WTC11 (cell line): ENCODE results near the gene PCDH9.

Source experiments
- SP1 ChIP-seq: sonication (generic); formaldehyde crosslinking; conservative IDR thresholded peaks from 2 replicates; pipeline ENCODE4 v1.8.1; 2022; ENCODE audit warnings: missing genetic modification reagents
- ZNF138 ChIP-seq: sonication (generic); formaldehyde crosslinking; conservative IDR thresholded peaks from 2 replicates; pipeline ENCODE4 v1.8.1; 2022; ENCODE audit warnings: mild to moderate bottlenecking, moderate library complexity, missing genetic modification reagents
- TF ChIP-seq, protein P1 (sequence below): fragments of 200-600 bp; IDR thresholded peaks from 2 replicates; pipeline ENCODE4 v1.8.0; 2022; ENCODE audit warnings: antibody characterized with exemption
- TF ChIP-seq, protein P2 (sequence below): sonication (generic); formaldehyde crosslinking; IDR thresholded peaks from 2 replicates; pipeline ENCODE4 v1.8.1; 2023; ENCODE audit warnings: mild to moderate bottlenecking, missing genetic modification reagents
- TF ChIP-seq, protein P3 (sequence below): sonication (generic); formaldehyde crosslinking; IDR thresholded peaks from 2 replicates; pipeline ENCODE4 v1.8.1; 2022; ENCODE audit warnings: mild to moderate bottlenecking, missing genetic modification reagents, moderate library complexity, borderline replicate concordance

DNA sequence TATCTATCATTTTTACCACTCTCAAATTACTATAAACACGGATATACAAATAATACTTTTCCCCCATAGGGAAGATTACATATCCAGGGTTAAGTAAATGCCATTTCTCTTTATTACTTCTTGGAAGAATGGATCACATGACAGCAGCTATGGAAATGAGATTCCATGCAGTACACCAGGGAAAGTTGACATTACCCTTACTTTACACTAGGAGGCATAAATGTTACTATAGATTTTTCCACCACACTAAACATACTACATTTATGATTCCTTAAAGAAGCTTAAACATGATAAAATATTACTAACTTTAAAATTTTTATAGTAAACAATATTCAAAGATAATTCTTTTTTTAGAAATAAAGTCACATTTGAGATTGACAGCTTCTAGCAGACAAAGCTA is 611.4 kb downstream of the PCDH9 start:
- TF ChIP-seq SP1 (CRISPR knock-in tag): no peak
- TF ChIP-seq, protein P1, sequence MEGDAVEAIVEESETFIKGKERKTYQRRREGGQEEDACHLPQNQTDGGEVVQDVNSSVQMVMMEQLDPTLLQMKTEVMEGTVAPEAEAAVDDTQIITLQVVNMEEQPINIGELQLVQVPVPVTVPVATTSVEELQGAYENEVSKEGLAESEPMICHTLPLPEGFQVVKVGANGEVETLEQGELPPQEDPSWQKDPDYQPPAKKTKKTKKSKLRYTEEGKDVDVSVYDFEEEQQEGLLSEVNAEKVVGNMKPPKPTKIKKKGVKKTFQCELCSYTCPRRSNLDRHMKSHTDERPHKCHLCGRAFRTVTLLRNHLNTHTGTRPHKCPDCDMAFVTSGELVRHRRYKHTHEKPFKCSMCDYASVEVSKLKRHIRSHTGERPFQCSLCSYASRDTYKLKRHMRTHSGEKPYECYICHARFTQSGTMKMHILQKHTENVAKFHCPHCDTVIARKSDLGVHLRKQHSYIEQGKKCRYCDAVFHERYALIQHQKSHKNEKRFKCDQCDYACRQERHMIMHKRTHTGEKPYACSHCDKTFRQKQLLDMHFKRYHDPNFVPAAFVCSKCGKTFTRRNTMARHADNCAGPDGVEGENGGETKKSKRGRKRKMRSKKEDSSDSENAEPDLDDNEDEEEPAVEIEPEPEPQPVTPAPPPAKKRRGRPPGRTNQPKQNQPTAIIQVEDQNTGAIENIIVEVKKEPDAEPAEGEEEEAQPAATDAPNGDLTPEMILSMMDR: peak; percentile 28; the same call in 1 of the 2 replicates
- no peak for TF ChIP-seq ZNF138 (CRISPR knock-in tag)
- TF ChIP-seq, protein P2, sequence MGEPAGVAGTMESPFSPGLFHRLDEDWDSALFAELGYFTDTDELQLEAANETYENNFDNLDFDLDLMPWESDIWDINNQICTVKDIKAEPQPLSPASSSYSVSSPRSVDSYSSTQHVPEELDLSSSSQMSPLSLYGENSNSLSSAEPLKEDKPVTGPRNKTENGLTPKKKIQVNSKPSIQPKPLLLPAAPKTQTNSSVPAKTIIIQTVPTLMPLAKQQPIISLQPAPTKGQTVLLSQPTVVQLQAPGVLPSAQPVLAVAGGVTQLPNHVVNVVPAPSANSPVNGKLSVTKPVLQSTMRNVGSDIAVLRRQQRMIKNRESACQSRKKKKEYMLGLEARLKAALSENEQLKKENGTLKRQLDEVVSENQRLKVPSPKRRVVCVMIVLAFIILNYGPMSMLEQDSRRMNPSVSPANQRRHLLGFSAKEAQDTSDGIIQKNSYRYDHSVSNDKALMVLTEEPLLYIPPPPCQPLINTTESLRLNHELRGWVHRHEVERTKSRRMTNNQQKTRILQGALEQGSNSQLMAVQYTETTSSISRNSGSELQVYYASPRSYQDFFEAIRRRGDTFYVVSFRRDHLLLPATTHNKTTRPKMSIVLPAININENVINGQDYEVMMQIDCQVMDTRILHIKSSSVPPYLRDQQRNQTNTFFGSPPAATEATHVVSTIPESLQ: no peak
- TF ChIP-seq, protein P3, sequence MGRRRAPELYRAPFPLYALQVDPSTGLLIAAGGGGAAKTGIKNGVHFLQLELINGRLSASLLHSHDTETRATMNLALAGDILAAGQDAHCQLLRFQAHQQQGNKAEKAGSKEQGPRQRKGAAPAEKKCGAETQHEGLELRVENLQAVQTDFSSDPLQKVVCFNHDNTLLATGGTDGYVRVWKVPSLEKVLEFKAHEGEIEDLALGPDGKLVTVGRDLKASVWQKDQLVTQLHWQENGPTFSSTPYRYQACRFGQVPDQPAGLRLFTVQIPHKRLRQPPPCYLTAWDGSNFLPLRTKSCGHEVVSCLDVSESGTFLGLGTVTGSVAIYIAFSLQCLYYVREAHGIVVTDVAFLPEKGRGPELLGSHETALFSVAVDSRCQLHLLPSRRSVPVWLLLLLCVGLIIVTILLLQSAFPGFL: no peak
